Neural crest cell (in vitro differentiated cells): ENCODE data around the gene MED8. TPM values are rescaled to one million over a fixed set of nuclear protein-coding genes. Genes with fewer than 3 reads are reported as not detected.

Experiments used
- DNase-seq: peaks from one replicate; pipeline ENCODE4 v3.0.0; 2021; ENCODE audit warnings: low read depth, mixed read lengths, low spot score
- H3K27ac Mint-ChIP-seq: one replicate; pipeline ENCODE4 v1.8.0; 2021; ENCODE audit warnings: mild to moderate bottlenecking, mixed read lengths; ENCODE audit not compliant: unreplicated experiment
- H3K27me3 Mint-ChIP-seq: 2 replicates; pipeline ENCODE4 v1.8.0; 2021; ENCODE audit warnings: low read depth, mild to moderate bottlenecking, mixed read lengths
- H3K36me3 Mint-ChIP-seq: 2 replicates; pipeline ENCODE4 v1.8.0; 2021; ENCODE audit warnings: low read depth, mild to moderate bottlenecking, mixed read lengths
- H3K4me1 Mint-ChIP-seq: 2 replicates; pipeline ENCODE4 v1.8.0; 2021; ENCODE audit warnings: mixed read lengths
- H3K4me3 Mint-ChIP-seq: one replicate; pipeline ENCODE4 v1.8.0; 2021; ENCODE audit warnings: mild to moderate bottlenecking, mixed read lengths
- H3K9me3 Mint-ChIP-seq: 2 replicates; pipeline ENCODE4 v1.8.0; 2021; ENCODE audit warnings: mixed read lengths
- total RNA-seq: library from RNA; stranded (reverse); gene quantifications from 2 replicates; pipeline ENCODE4 v1.2.1, GENCODE V29; 2021
- TF ChIP-seq, protein P1 (sequence below): fragments of 200-600 bp; sonication (generic); conservative IDR thresholded peaks from 2 replicates; pipeline ENCODE4 v1.5.0; 2021; ENCODE audit warnings: antibody characterized with exemption, mild to moderate bottlenecking

MED8 gene
- total RNA-seq, 1 donor from 2014 or later, result 33.9 TPM

DNA sequence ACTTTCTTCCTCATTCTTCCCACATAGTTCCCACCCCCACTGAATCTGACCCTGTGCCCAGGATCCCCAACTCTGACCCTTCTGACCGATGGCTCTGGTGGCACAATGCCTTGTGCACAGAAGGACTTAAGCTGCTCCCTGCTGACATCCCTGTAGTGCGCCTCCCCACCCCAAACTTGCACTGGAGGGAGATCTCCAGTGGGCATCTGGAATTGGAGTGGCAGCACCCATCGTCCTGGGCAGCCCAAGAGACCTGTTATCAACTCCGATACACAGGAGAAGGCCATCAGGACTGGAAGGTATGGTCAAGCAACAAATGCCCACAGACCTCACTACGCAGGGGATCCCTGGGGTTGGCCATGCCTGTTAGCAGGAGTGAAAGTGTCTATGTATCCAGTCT, 43.0 kb downstream of the MED8 start:
- Mint-ChIP-seq H3K4me3 (no peak overlapping the region), H3K27ac (no peak overlapping the region), H3K36me3 (no peaks in the 10 kb centered on the region), H3K9me3 (no peaks in the 10 kb centered on the region), H3K27me3 (peaks cover 25% of the 10 kb centered on the region), H3K4me1 (peaks cover 16% of the 10 kb centered on the region)
- TF ChIP-seq, protein P1, sequence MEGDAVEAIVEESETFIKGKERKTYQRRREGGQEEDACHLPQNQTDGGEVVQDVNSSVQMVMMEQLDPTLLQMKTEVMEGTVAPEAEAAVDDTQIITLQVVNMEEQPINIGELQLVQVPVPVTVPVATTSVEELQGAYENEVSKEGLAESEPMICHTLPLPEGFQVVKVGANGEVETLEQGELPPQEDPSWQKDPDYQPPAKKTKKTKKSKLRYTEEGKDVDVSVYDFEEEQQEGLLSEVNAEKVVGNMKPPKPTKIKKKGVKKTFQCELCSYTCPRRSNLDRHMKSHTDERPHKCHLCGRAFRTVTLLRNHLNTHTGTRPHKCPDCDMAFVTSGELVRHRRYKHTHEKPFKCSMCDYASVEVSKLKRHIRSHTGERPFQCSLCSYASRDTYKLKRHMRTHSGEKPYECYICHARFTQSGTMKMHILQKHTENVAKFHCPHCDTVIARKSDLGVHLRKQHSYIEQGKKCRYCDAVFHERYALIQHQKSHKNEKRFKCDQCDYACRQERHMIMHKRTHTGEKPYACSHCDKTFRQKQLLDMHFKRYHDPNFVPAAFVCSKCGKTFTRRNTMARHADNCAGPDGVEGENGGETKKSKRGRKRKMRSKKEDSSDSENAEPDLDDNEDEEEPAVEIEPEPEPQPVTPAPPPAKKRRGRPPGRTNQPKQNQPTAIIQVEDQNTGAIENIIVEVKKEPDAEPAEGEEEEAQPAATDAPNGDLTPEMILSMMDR, result no peak
- no peak for DNase-seq

DNA sequence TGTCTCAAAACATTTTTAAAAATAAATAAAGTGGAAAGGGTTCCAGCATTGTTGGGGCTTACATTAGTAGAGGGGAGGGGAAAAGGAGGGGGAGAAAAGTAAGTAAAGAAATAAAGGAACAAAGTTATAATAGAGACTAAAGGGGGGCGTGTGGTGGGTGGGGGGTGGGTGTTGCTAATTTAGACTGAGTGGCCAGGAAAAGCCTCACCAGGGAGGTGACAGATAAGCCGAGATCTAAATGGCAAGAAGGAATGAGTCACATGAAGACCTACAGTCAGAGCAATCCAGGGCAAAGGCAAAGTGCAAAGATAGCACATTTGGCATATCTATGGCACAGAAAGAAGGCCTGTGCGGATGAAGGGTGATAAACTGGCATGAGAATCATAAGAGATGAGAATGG, 44.5 kb downstream of the MED8 start:
- H3K27me3 Mint-ChIP-seq, result peaks cover 25% of the 10 kb centered on the region
- TF ChIP-seq, protein P1, result no peak
- H3K27ac Mint-ChIP-seq, result no peak overlapping the region
- H3K9me3 Mint-ChIP-seq, result no peaks in the 10 kb centered on the region
- H3K36me3 Mint-ChIP-seq, result no peaks in the 10 kb centered on the region
- no peak overlapping the region for H3K4me3 Mint-ChIP-seq
- DNase-seq, result no peak
- peaks cover 22% of the 10 kb centered on the region for H3K4me1 Mint-ChIP-seq

DNA sequence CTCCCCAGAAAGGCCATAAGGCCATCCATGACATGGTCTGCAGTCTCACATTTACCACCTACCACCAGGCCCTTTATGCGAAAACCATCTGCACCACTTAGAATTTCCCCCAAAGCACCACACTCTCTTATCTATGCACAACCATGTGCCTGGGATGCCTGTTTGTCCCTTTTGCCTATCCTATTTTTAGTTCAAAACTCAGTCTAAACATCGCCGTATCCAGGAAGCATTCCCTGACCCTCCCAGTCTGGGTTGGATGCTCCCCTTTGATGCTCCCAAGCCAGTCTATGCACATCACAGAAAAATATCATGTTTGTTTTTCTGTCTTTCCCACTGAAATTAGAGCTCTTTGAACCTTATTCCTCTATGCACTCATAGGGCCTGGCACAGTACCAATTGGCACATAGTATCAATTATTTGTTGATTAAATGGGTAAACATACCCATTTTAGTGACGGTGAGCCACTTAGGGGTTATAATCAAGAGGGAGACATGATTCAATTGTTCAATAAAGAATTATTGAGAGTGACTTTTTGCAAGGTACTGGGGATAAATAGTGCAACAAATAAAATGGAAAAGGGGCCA, 45.2 kb downstream of the MED8 start:
- Mint-ChIP-seq H3K27me3 (peaks cover 24% of the 10 kb centered on the region), H3K27ac (no peak overlapping the region), H3K4me3 (no peak overlapping the region), H3K9me3 (no peaks in the 10 kb centered on the region), H3K36me3 (no peaks in the 10 kb centered on the region), H3K4me1 (peaks cover 14% of the 10 kb centered on the region)
- TF ChIP-seq, protein P1, result no peak
- DNase-seq, result no peak

DNA sequence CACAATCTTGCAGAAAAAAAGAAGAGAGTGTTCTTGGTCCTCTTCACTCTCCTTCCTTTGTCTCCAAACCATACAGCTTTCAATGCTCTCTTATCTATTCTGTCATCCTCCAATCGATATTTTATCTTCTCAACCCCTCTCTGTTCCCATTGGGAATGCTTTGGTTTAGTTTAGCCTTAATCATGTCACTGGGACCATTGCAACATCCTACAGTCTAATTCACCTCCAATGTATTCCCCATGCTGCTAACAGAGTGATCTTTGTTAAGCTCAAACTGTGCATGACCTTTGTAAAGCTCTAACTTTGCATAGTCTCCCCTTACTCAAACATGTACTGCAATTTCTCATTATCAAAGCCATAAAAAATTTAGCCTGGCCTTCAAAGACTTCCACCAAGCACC, 49.0 kb downstream of the MED8 start:
- peaks cover 6% of the 10 kb centered on the region for H3K4me1 Mint-ChIP-seq
- DNase-seq, result no peak
- TF ChIP-seq, protein P1, result no peak
- no peaks in the 10 kb centered on the region for H3K9me3 Mint-ChIP-seq
- no peak overlapping the region for H3K4me3 Mint-ChIP-seq
- H3K27ac Mint-ChIP-seq, result no peak overlapping the region
- H3K36me3 Mint-ChIP-seq, result no peaks in the 10 kb centered on the region
- H3K27me3 Mint-ChIP-seq, result no peaks in the 10 kb centered on the region

DNA sequence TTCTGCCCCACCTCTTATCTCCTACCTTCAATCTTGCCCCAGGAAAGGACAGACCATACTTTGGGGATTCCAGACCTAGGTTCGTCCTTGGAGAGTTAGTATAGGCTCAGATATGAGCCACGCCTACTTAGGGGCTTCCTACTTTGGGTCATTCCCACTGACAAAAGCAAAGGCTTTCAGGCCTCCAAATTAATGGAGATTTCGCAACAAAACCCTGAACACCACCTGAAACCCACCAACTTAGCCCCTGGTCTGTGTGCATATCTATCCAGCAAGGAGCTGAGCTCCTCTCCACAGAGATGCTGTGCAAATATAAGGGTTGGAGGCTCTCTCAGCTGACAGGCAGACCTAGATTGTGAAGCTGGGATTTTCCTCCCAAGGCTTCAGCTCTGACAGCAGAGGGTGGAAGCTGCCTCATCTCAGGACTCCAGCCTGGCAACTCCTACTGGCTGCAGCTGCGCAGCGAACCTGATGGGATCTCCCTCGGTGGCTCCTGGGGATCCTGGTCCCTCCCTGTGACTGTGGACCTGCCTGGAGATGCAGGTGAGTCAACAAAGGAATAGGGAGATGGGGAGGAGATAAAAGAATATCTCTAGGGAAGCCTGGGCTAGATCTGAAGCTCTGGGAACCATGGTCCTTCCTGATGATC, 49.9 kb downstream of the MED8 start:
- H3K36me3 Mint-ChIP-seq, result no peaks in the 10 kb centered on the region
- no peaks in the 10 kb centered on the region for H3K9me3 Mint-ChIP-seq
- TF ChIP-seq, protein P1, result no peak
- no peak overlapping the region for H3K27ac Mint-ChIP-seq
- no peak overlapping the region for H3K4me3 Mint-ChIP-seq
- H3K4me1 Mint-ChIP-seq, result peaks cover 6% of the 10 kb centered on the region
- H3K27me3 Mint-ChIP-seq, result no peaks in the 10 kb centered on the region
- DNase-seq, result no peak
